ENCODE results near the gene NTRK3.

Gene NTRK3

GRCh38 chr15:88256279-88257230 lies at the start of gene NTRK3:
NTRK3 (minus strand) TSS chr15:88256739; CDS start chr15:88256153, 586 bp downstream.
- peak; percentile 37 for DNase-seq

DNA sequence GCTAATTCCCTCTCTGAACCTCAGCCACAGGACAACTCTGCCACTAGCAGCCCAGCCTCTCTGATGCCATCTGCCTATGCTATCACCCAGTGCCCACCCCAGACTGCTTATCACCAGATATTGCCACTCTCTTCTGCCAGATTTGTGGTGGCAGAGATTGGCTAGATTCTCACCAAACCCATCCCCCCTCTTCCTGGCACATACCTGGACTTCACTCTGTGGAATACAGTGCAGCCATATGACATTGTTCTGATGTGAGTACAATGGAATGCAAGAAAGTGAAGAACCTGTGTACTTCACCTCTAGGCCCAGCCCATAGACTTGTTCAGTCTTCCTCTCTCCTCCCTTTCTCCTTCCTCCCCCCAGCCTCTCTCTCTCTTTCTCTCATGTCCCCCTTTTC lies 46.9 kb upstream of the NTRK3 start:
- no peak for DNase-seq

GRCh38 chr15:88302373-88302772 lies 45.8 kb upstream of the NTRK3 start:
- DNase-seq: no peak

DNA sequence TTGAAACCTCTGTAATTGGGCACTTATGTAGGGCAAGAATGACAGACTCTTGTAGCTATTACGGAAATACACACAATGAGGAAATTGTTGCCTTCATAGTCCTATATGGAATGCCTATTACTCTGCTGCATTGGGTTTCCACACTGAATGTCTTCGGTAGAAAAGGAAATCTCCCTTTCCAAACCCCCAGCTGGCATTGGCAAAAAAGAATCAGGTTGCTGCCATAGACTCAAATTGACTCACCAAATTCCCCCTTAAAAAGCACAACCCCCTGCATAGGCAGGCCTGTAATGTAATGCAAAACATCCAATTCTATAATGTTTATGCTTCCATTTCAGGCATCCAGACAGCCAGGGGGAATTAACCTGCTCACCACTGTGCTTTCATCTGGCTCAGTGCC lies 44.8 kb upstream of the NTRK3 start:
- no peak for DNase-seq

GRCh38 chr15:88300861-88301260 lies 44.3 kb upstream of the NTRK3 start:
- DNase-seq: no peak

DNA sequence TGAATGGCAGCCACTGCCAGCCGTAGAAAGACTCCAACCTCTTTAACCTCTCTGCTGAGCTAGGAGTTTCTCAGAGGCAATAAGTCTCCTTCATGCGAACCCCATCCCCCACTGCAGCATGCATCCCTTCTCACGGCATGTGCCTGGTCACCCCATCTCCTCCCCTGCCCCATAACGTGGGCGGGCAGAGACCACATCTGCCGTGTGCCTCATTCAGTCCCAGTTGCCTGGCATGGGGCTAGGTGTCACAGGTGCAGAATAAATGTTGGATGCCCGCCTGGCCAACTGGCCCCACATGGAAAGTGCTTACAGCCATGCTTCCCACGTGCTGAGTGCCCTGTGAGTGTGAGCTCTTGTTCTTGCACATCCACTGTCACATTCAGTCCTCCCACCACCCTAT lies 43.5 kb upstream of the NTRK3 start:
- no peak for DNase-seq

- DNase-seq: no peak
Measured at GRCh38 chr15:88299497-88299896, 43.0 kb upstream of the NTRK3 start.

DNA sequence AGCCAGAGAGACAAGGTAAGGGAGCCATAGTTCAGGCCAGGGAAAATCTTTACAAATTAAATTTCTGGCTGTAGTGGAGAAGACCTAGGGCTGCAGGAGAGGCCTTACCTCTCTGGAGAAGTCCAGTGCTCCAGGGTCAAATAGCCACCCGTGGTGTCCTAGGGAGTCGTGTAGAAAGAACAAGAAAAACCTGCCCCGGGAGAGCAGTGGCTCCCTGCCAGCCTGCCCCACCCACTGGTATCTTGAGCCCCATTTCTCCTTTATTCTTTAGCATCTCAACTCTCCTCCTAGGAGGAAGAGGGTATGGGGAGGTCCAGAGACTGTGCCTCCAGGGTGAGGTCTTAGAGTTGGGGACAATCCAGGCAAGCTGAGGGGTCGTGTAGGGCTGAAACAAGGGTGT lies 32.1 kb upstream of the NTRK3 start:
- DNase-seq: no peak

DNA sequence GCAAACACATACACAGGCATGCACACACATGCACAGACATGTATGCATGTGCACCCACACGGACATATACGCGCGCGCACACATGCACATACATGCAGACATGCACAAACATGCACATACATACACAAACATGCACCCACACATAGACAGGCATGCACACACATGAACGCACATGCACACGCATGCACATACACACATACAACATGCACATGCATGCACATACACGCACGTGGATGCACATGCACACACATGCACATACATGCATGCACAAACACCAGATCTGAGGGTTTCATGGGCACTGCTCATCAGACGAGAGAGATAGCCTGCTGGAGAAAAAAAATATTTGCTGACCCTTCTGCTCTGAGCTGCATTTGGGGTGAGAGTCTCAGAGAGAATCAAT lies 31.7 kb upstream of the NTRK3 start:
- DNase-seq: no peak

DNA sequence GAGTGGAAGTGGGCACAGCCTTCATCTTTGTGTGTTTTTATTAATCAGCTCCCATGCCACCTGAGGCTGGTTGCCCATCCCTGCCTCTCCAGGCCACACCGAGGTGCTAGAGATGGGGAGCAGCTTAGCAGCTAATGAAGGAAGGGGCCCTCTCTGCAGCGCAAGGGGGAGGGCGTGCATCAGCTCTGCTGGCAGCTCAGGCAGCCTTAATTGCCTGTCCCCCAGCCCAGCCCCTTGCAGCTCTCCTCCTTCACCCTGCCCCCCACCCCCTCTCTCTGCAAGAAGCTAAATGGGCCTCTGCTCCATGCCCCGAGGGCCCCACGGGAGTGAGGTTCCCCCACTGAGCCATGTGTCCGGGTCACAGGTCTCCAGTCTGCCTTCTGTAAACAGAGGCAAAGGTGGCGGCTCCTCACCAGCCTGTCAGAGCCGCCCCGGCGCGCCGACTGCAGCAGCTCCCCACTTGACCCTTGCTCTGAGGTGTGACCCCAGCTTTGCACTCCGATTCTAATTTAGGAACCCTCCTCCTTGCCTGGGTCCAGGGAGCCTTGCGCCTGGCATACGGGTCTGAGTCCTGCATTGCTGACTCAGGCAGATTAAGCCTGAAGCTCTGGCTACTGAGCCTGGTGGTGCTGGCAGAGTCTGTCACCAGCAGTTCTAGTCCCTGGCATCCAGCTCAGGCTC lies 27.9 kb upstream of the NTRK3 start:
- no peak for DNase-seq

- no peak for DNase-seq
Measured at GRCh38 chr15:88282614-88283013, 26.1 kb upstream of the NTRK3 start.

DNA sequence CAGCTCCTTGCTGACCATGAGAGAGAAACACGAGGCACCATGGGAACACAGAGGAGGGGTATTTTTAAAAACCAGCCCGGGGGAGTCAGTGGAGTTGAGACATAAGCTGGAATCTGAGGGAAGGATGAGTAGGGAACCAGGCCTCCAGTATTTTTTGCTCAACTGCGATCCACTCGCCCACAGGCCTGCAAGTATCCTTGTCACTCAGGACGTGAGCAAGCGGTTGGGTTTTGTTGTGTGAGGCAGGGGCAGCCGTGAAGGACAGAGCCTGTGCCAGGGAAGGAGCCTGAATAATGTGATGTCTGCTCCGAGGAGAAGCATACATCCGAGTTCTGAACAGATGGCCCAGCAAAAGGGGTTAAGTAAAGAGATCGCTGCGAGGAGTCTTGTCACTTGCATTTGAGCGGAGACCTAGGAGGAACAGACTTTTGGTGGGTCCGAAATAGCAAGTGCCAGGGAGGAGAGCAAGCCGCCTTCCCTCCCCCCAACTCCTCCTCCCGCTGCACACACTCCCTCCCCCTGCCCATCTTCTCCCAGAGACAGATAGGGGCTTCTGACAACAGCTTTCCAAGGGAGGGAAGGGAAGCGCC lies 20.4 kb upstream of the NTRK3 start:
- DNase-seq: no peak

DNA sequence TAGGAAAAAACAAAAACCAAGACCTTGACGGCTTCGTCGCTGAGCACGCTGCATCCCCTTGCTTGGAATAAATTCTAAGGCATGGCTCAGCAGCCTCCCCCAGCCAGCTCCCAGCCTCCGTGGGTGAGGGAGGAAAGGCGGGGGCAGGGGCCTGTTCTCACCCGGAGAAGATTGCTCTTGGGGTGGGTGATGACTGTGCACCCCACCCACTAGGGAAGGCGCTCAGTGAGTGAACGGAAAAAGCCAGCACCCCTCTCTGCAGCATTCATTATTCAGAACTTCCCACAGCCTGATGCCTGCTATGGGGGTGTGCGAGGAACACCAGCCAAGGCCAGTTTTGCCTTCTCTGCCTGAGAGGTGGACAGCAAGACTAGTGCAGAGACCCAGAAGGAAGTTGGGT lies 19.3 kb upstream of the NTRK3 start:
- DNase-seq: no peak

- peak; percentile 67 for DNase-seq
Measured at GRCh38 chr15:88274553-88275460, 18.3 kb upstream of the NTRK3 start.

- no peak for DNase-seq
Measured at GRCh38 chr15:88272421-88272820, 15.9 kb upstream of the NTRK3 start.

- no peak for DNase-seq
Measured at GRCh38 chr15:88269356-88270062, 13.0 kb upstream of the NTRK3 start.

DNA sequence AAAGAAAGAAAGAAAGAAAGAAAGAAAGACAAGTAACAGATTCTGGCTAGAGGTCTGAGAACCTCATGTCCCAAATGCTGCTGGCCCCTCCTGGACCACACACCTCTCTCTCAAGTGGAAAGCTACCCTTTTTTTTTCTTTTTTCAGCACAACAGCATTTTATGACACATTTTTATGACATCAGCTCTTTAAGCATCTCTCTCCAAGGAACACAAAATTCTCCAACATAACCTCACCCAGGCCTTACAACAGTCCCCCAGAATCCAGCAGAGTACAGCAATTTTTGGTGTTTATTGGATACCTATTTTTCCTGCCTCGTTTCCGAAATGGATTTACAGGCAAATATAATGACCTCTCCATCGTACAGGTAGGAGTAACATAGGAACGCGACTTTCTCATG lies 11.2 kb upstream of the NTRK3 start:
- DNase-seq: no peak

DNA sequence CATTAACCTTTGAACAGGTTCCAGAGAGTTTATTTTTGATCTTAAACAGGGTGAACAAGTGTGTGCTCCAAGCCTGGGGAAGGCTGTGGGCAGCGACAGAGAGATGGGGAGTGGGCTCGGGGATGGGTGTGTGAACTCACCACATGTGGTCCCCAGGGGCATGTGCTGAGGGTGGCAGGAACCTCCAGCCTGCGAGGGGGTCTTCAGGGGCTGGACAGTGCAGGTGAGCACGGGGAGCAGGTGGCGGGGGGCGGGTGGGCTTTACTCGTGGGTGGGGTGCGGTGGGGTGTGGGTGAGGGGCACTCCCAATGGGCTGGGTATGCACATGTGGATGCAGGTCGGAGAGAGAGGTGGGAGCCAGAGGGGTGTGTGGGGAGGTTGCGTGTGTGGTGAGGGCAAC lies 9.6 kb upstream of the NTRK3 start:
- no peak for DNase-seq

DNA sequence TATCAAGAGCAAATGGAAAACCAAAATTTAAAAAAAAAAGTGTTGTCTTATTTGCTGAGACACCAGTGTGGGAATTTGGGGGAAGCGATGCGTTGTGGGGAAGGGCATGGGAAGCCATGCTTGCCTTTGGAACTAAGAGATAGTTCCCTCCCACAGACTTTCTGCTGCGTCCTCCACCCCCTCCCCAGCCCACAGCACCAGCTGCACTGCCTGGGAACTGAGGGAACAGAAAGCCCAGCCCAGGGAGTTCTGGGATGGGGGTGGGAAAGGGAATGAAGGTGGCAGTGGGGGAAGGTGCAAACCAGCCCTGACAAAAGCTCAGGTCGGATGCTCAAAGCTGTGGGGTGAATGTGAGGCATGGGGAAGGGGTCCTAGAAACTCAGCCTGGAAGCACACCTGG lies 8.1 kb upstream of the NTRK3 start:
- DNase-seq: no peak

DNA sequence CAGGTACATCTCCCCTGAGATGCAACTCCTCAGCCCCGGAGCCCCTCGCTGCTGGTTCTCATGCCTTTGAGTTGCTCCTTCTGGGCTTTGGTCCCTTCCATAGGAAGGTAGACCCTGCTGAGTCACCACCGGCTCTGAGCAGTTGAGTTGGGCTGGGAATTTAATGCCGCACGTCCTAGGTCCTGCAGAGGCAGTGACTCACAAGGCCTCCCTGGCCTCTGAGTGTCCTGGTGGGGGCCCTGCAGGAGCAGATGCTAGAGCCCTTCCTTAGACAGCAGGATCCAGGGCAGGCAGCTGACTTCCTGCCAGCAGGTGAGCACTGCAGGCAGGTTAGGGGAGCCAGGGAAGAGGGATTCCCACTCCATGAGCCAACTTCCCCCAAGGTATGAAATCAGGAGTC lies 5.5 kb upstream of the NTRK3 start:
- no peak for DNase-seq

GRCh38 chr15:88258093-88258641 lies 1.6 kb upstream of the NTRK3 start:
- peak; percentile 39 for DNase-seq
